Muscle of back (tissue), 11 donors: ENCODE measurements around the gene SPP1. TPM values are rescaled to one million over a fixed set of nuclear protein-coding genes. Genes with fewer than 3 reads are reported as not detected.

Experiments used
- DNase-seq, 3 donors: peaks; one replicate each; pipeline versions ENCODE4 v3.0.0 to v3.0.0-alpha.2; 2013
- polyA plus RNA-seq, 10 donors: library from polyadenylated mRNA; unstranded; fragments of 120-200 nt; gene quantifications; one replicate each; pipeline ENCODE4 v1.2.1, GENCODE V29; 2013; ENCODE audit not compliant: insufficient read length in 10 of 10

SPP1 gene
- polyA plus RNA-seq, 10 donors: 68.5 to 210 (median 117) TPM

- no peak for DNase-seq
Observed at GRCh38 chr4:87949961-87950360, 25.6 kb upstream of the SPP1 start.

GRCh38 chr4:87950493-87950892 lies 25.0 kb upstream of the SPP1 start:
- no peak for DNase-seq

- DNase-seq: no peak
Observed at GRCh38 chr4:87950936-87951511, 24.5 kb upstream of the SPP1 start.

GRCh38 chr4:87953826-87954225 lies 21.7 kb upstream of the SPP1 start:
- DNase-seq: no peak

- DNase-seq: no peak
Observed at GRCh38 chr4:87956501-87956900, 19.0 kb upstream of the SPP1 start.

GRCh38 chr4:87957061-87957460 lies 18.5 kb upstream of the SPP1 start:
- no peak for DNase-seq

DNA sequence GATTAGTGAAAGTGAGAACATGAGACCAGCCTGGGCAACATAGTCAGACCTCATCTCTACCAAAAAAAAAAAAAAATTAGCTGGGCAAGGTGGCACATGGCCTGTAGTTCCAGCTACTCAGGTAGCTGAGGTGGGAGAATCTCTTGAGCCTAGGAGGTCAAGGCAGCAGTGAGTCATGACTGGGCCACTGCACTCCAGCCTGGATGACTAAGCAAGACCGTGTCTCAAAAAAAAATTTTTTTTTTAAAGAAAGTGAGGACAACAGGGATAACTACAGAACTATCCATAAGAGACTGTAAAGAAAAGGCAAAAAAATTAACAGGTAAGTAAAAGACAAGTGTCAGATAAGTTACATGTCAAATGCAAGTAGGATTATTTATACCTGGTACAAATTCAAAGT lies 13.5 kb upstream of the SPP1 start:
- no peak for DNase-seq

GRCh38 chr4:87962398-87963146 lies 12.9 kb upstream of the SPP1 start:
- DNase-seq: no peak

GRCh38 chr4:87965501-87965975 lies 10.0 kb upstream of the SPP1 start:
- DNase-seq: no peak

DNA sequence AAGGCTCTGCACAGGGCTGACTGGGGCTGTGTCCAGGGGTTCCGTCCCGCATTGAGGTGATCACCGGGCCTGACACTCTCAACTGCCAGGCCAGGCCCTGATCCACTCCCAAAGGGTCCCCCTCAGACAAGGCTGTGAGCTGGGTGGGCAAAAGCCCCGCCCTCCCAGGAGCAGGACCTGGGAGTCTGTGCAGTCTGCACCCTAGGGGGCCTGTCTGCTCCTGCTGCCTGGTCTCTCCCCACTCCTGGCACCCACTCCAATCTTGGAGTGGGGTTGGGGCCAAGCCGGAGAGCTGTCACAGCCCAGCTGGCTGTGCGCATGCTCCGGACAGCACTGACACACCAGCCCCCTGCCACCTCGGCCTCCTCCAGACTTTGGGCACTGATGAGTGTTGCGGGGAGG lies 9.4 kb upstream of the SPP1 start:
- DNase-seq: no peak

GRCh38 chr4:87967193-87967592 lies 8.3 kb upstream of the SPP1 start:
- DNase-seq: no peak

GRCh38 chr4:87970121-87970520 lies 5.4 kb upstream of the SPP1 start:
- DNase-seq: no peak

- DNase-seq: no peak
Observed at GRCh38 chr4:87971866-87972265, 3.6 kb upstream of the SPP1 start.

DNA sequence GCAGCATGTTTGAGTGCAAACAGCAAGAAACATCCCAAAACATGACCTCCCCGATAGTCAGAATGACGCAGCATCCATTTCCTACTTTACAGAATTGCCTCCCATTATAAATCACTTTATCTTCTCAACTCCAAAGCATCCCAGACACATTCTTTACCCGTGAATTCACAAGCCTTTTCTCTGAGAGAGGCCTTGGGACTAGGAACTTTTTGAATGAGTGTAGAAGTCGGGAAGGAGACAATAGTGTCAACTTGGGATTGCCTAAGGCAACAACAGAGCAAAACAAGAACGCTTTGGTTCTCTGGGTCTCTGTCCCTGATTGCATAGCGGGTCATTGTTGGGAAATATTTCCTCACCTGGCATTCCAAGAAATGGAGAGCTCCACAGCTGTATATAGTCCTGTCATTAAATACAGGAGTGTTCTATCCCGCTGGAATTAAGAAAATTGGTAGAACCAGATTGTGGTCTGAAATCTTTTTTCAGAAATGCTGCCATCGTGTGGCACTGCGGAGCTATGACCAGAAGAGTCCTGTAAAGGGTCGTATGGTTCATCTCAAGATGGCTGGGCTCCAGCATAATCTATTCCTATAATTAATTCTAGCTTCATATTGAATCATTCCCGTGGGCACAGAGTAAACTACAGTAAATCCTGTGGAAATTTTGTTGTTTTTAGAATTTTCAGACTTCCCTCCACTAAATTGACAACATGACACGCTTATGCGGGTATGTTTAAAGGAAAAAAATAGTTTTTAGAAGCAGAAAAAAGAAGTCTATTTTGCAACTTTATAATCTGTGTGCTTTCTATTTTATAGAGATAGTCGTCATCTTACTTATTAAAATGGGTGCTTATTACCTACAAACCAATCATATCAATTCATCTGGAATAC lies 2.0 kb upstream of the SPP1 start:
- DNase-seq: peak; percentile 39 to 88 (median 70)

GRCh38 chr4:87974856-87975462 lies 555 bp upstream of the SPP1 start:
- DNase-seq: no peak

GRCh38 chr4:87977521-87978278 lies 2.2 kb downstream of the SPP1 start:
- no peak for DNase-seq

DNA sequence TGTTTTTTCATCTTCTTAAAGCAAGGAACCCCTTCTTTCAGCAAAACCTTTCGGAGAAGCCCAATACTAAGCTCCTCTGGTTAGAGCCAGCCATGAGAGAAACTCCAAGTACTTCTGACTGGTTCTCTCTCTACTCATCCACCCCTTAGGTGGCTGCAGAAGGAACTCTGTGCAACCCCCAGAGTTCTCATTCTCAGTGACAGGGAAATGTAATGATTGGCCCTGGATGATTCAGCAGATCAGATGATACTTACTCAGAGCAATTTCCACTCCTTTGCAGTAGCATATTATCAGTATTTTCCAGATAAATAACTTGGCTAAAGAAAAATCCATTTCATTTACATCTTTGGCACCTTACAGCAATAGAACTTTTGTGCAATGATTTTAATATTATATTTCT lies 3.2 kb downstream of the SPP1 start:
- no peak for DNase-seq

- DNase-seq: no peak
Observed at GRCh38 chr4:87979810-87980209, 4.3 kb downstream of the SPP1 start.

DNA sequence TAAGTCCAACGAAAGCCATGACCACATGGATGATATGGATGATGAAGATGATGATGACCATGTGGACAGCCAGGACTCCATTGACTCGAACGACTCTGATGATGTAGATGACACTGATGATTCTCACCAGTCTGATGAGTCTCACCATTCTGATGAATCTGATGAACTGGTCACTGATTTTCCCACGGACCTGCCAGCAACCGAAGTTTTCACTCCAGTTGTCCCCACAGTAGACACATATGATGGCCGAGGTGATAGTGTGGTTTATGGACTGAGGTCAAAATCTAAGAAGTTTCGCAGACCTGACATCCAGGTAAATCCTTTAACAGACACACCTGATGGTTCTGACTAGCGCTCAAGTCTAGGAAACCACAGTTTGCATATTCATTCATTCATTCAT lies 6.0 kb downstream of the SPP1 start:
- DNase-seq: no peak

GRCh38 chr4:87982036-87982435 lies 6.5 kb downstream of the SPP1 start:
- no peak for DNase-seq

DNA sequence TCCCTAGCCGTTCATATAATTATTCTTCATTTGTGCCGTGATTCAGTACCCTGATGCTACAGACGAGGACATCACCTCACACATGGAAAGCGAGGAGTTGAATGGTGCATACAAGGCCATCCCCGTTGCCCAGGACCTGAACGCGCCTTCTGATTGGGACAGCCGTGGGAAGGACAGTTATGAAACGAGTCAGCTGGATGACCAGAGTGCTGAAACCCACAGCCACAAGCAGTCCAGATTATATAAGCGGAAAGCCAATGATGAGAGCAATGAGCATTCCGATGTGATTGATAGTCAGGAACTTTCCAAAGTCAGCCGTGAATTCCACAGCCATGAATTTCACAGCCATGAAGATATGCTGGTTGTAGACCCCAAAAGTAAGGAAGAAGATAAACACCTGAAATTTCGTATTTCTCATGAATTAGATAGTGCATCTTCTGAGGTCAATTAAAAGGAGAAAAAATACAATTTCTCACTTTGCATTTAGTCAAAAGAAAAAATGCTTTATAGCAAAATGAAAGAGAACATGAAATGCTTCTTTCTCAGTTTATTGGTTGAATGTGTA lies 7.0 kb downstream of the SPP1 start:
- no peak for DNase-seq
